Hematopoietic multipotent progenitor cell treated with erythropoietin and hydrocortisone succinate and interleukin-3 and kit ligand, for 6 days (in vitro differentiated cells): Measurements from ENCODE around the gene C8A.

ENCODE experiments used
- DNase-seq: peaks from one replicate; pipeline ENCODE4 v3.0.0-alpha.2; 2015

Gene C8A

GRCh38 chr1:56838759-56839158, 15.8 kb upstream of the C8A start:
- DNase-seq = no peak

- no peak for DNase-seq
Measured at GRCh38 chr1:56843544-56843943, 11.1 kb upstream of the C8A start.

GRCh38 chr1:56844545-56845136, 10.0 kb upstream of the C8A start:
- DNase-seq = no peak

GRCh38 chr1:56845343-56845742, 9.3 kb upstream of the C8A start:
- DNase-seq = no peak

GRCh38 chr1:56849750-56850149, 4.8 kb upstream of the C8A start:
- no peak for DNase-seq

GRCh38 chr1:56850411-56850810, 4.2 kb upstream of the C8A start:
- DNase-seq = no peak

- no peak for DNase-seq
Measured at GRCh38 chr1:56850922-56851321, 3.7 kb upstream of the C8A start.

- no peak for DNase-seq
Measured at GRCh38 chr1:56852476-56852875, 2.1 kb upstream of the C8A start.

GRCh38 chr1:56855190-56855589, 593 bp downstream of the C8A start:
- no peak for DNase-seq

- DNase-seq = no peak
Measured at GRCh38 chr1:56856186-56856585, 1.6 kb downstream of the C8A start.

GRCh38 chr1:56859287-56859686, 4.7 kb downstream of the C8A start:
- no peak for DNase-seq

- no peak for DNase-seq
Measured at GRCh38 chr1:56863265-56863992, 8.8 kb downstream of the C8A start.

GRCh38 chr1:56864430-56864829, 9.8 kb downstream of the C8A start:
- no peak for DNase-seq

GRCh38 chr1:56866656-56867055, 12.1 kb downstream of the C8A start:
- no peak for DNase-seq

- DNase-seq = no peak
Measured at GRCh38 chr1:56867491-56867890, 12.9 kb downstream of the C8A start.

- DNase-seq = no peak
Measured at GRCh38 chr1:56868761-56869160, 14.2 kb downstream of the C8A start.

- DNase-seq = no peak
Measured at GRCh38 chr1:56872597-56872996, 18.0 kb downstream of the C8A start.

- DNase-seq = no peak
Measured at GRCh38 chr1:56873213-56873612, 18.6 kb downstream of the C8A start.

GRCh38 chr1:56874689-56875088, 20.1 kb downstream of the C8A start:
- no peak for DNase-seq

- DNase-seq = no peak
Measured at GRCh38 chr1:56877973-56878372, 23.4 kb downstream of the C8A start.

GRCh38 chr1:56880774-56881173, 26.2 kb downstream of the C8A start:
- no peak for DNase-seq

- DNase-seq = no peak
Measured at GRCh38 chr1:56881417-56881816, 26.8 kb downstream of the C8A start.

GRCh38 chr1:56890229-56890628, 35.6 kb downstream of the C8A start:
- no peak for DNase-seq

- DNase-seq = no peak
Measured at GRCh38 chr1:56894014-56894413, 39.4 kb downstream of the C8A start.
